ENCODE data around the gene DIDO1.
"Not testable (repeated sequence)": the region's sequence is repeated elsewhere in the genome, so short reads cannot be mapped to it uniquely, and the experiment has no call there.

Gene DIDO1

DNA sequence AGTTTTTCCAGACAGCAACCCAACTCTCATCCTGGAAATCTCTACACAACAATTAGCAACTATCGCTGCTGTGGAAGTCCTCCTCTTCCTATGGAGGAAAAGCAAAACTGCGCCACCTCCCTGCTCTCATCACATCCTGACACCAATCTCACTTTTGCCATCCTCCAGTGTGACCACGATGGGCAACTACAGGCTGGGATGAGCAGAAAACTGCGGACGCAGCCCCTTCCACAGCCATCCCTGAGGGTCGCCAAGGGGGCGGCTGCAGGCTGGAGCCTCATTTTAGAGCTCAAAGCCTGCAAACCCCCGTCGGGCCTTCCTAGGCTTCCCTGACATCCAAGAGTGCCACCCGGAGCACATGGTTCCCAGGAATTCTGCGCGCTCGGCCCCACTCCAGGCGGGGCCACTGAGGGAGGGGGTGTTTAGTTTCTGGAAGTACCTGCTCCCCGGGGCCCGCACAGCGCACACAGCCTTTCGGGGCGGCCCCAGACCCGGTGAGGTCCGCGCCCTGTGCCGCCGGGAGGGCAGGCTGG, 65.8 kb downstream of the DIDO1 start:
- peak overlapping the region; percentile 66 for H3K4me3 ChIP-seq (ENCODE audit: control insufficient read depth, low read depth, low read length)
- TF ChIP-seq CTCF (IDR thresholded peaks at IDR 0.05; ENCODE audit: control insufficient read depth, insufficient read depth, low read depth, low read length, missing control alignments) = no peak
- no peak for DNase-seq (ENCODE audit: low read depth)

GRCh38 chr20:62859721-62860120, 66.6 kb downstream of the DIDO1 start:
- DNase-seq (ENCODE audit: low read depth) = no peak
- H3K4me3 ChIP-seq (ENCODE audit: control insufficient read depth, low read depth, low read length) = peak overlapping the region; percentile 66
- TF ChIP-seq CTCF (IDR thresholded peaks at IDR 0.05; ENCODE audit: control insufficient read depth, insufficient read depth, low read depth, low read length, missing control alignments) = no peak

- no peak for TF ChIP-seq CTCF (IDR thresholded peaks at IDR 0.05; ENCODE audit: control insufficient read depth, insufficient read depth, low read depth, low read length, missing control alignments)
- DNase-seq (ENCODE audit: low read depth) = no peak
- no peak overlapping the region for H3K4me3 ChIP-seq (ENCODE audit: control insufficient read depth, low read depth, low read length)
These were observed 68.1 kb downstream of the DIDO1 start for GRCh38 chr20:62858058-62858830.

GRCh38 chr20:62856931-62857619, 69.2 kb downstream of the DIDO1 start:
- no peak for TF ChIP-seq CTCF (IDR thresholded peaks at IDR 0.05; ENCODE audit: control insufficient read depth, insufficient read depth, low read depth, low read length, missing control alignments)
- DNase-seq (ENCODE audit: low read depth) = no peak
- H3K4me3 ChIP-seq (ENCODE audit: control insufficient read depth, low read depth, low read length) = no peak overlapping the region

DNA sequence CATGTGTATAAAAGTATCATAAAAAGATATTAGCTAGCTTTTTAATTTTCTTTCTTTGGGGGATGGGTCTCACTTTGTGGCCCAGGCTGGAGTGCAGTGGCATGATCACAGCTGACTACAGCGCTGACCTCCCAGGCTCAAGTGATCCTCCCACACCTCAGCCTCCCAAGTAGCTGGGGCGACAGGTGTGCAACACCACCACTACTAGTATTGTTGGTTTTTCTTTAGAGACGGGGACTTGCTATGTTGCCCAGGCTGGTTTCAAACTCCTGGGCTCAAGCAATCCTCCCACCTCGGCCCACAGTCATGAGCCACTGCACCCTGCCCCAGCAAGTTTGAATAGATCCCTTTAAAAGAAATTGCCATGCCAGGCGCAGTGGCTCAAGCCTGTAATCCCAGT, 71.2 kb downstream of the DIDO1 start:
- TF ChIP-seq CTCF (IDR thresholded peaks at IDR 0.05; ENCODE audit: control insufficient read depth, insufficient read depth, low read depth, low read length, missing control alignments) = no peak
- H3K4me3 ChIP-seq (ENCODE audit: control insufficient read depth, low read depth, low read length) = no peak overlapping the region
- DNase-seq (ENCODE audit: low read depth) = no peak

GRCh38 chr20:62854121-62854520, 72.2 kb downstream of the DIDO1 start:
- no peak for TF ChIP-seq CTCF (IDR thresholded peaks at IDR 0.05; ENCODE audit: control insufficient read depth, insufficient read depth, low read depth, low read length, missing control alignments)
- DNase-seq (ENCODE audit: low read depth) = no peak
- no peak overlapping the region for H3K4me3 ChIP-seq (ENCODE audit: control insufficient read depth, low read depth, low read length)

DNA sequence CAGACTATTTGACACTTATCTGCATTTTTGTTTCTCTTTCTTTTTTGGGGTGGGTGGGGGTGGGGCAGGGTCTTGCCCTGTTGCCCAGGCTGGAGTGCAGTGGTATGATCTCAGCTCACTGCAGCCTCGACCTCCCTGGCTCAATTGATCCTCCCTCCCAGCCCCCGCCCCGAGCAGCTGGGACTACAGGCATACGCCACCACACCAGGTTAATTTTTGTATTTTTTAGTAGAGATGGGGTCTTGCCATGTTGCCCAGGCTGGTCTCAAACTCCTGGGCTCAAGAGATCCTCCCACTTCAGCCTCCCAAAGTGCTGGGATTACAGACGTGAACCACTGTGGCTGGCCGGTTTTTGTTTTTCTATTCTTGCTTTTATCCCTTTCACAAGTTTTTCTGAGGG, 73.0 kb downstream of the DIDO1 start:
- not testable (repeated sequence) for H3K4me3 ChIP-seq (ENCODE audit: control insufficient read depth, low read depth, low read length); DNase-seq (ENCODE audit: low read depth)

Measured in AG09309 (cell line).